H1 (cell line): ENCODE data around the gene HYLS1. TPM values are rescaled to one million over a fixed set of nuclear protein-coding genes. Genes with fewer than 3 reads are reported as not detected.

Experiments used
- CTCF ChIA-PET: fragments of 300-600 bp; sonication (Branson Sonifier 250); formaldehyde crosslinking; loops from one replicate; lab custom pipeline; 2021; ENCODE audit not compliant: partially characterized antibody; lab: Charles Lee
- POLR2A ChIA-PET: fragments of 300-600 bp; sonication (Branson Sonifier 250); formaldehyde crosslinking; loops from one replicate; lab custom pipeline; 2021; ENCODE audit warnings: inconsistent platforms; ENCODE audit not compliant: partially characterized antibody; lab: Charles Lee
- DNase-seq, 2 experiments: peaks; one replicate each; pipeline versions ENCODE4 v3.0.0 to v3.0.0-alpha.2; 2010 to 2022; ENCODE audit warnings: low spot score in 2 of 2, low read depth in 1 of 2, mixed read lengths in 1 of 2
- FAIRE-seq: peaks from 2 replicates; lab custom pipeline; 2011; peaks lifted over from hg19 to GRCh38; lab: Jason Lieb, UNC
- H2AFZ ChIP-seq: 2 replicates; pipeline ENCODE4 v1.8.1; 2012; ENCODE audit warnings: low read length, inconsistent platforms
- H2AK5ac ChIP-seq: 2 replicates; pipeline ENCODE4 v1.6.1; 2013; ENCODE audit warnings: low read depth, low read length
- H2BK120ac ChIP-seq: replicated peaks from 2 replicates; pipeline ENCODE3; 2013; ENCODE audit warnings: low read depth, low read length, inconsistent platforms
- H2BK12ac ChIP-seq: 2 replicates; pipeline ENCODE4 v1.6.1; 2013; ENCODE audit warnings: low read depth, low read length
- H2BK15ac ChIP-seq: 2 replicates; pipeline ENCODE4 v1.6.1; 2013; ENCODE audit warnings: low read length
- H2BK20ac ChIP-seq: 2 replicates; pipeline ENCODE4 v1.6.1; 2013; ENCODE audit warnings: low read length
- H2BK5ac ChIP-seq: 2 replicates; pipeline ENCODE4 v1.6.1; 2013; ENCODE audit warnings: low read depth, low read length
- H3K14ac ChIP-seq: 2 replicates; pipeline ENCODE4 v1.6.1; 2013; ENCODE audit warnings: inconsistent platforms; ENCODE audit not compliant: insufficient read length
- H3K18ac ChIP-seq: 2 replicates; pipeline ENCODE4 v1.6.1; 2013; ENCODE audit warnings: low read length; ENCODE audit errors: extremely low read depth
- H3K23ac ChIP-seq: 2 replicates; pipeline ENCODE4 v1.6.1; 2013; ENCODE audit warnings: inconsistent platforms; ENCODE audit not compliant: insufficient read length
- H3K23me2 ChIP-seq: 2 replicates; pipeline ENCODE4 v1.6.1; 2013; ENCODE audit warnings: low read depth, low read length
- H3K27ac ChIP-seq: 2 replicates; pipeline ENCODE4 v1.6.1; 2011; ENCODE audit warnings: low read depth, low read length, inconsistent platforms
- H3K27me3 ChIP-seq, 4 experiments: replicated peaks in 1 of 4; 1 replicate in 1 of 4; 2 replicates in 3 of 4; pipeline versions ENCODE4 v1.6.1 to v1.8.1; 2011 to 2013; ENCODE audit warnings: low read length in 3 of 4, mild to moderate bottlenecking in 3 of 4, inconsistent platforms in 2 of 4, mixed read lengths in 2 of 4, moderate library complexity in 1 of 4; ENCODE audit not compliant: control insufficient read depth in 3 of 4, insufficient read depth in 3 of 4; ENCODE audit errors: extremely low read depth in 1 of 4
- H3K36me3 ChIP-seq, 4 experiments: 2 replicates each; pipeline versions ENCODE4 v1.6.1 to v1.8.1; 2011 to 2013; ENCODE audit warnings: mild to moderate bottlenecking in 4 of 4, low read length in 3 of 4, moderate library complexity in 2 of 4, control low read depth in 1 of 4, inconsistent platforms in 1 of 4; ENCODE audit not compliant: insufficient read depth in 4 of 4, control insufficient read depth in 2 of 4
- H3K4ac ChIP-seq: replicated peaks from 2 replicates; pipeline ENCODE3; 2013; ENCODE audit warnings: low read length, low read depth, mixed read lengths, inconsistent platforms; ENCODE audit not compliant: insufficient read length
- H3K4me1 ChIP-seq, 4 experiments: replicated peaks in 1 of 4; 1 replicate in 1 of 4; 2 replicates in 3 of 4; pipeline versions ENCODE4 v1.6.1 to v1.8.1; 2011 to 2013; ENCODE audit warnings: low read length in 3 of 4, inconsistent platforms in 2 of 4, mixed read lengths in 1 of 4; ENCODE audit not compliant: insufficient read depth in 4 of 4, control insufficient read depth in 3 of 4
- H3K4me2 ChIP-seq, 2 experiments: 2 replicates each; pipeline versions ENCODE4 v1.6.1 to v1.8.1; 2011 to 2013; ENCODE audit warnings: low read depth in 2 of 2, low read length in 2 of 2, control low read depth in 1 of 2, inconsistent platforms in 1 of 2, mild to moderate bottlenecking in 1 of 2; ENCODE audit not compliant: insufficient read depth in 1 of 2
- H3K4me3 ChIP-seq, 4 experiments: fragments of 200-600, 300-600 bp in 1 of 4; sonication (generic), shearing (Covaris generic), sonication (Bioruptor Twin) in 1 of 4; 2 replicates each; pipeline versions ENCODE4 v1.5.1 to v1.8.1; 2011 to 2016; ENCODE audit warnings: low read length in 4 of 4, low read depth in 3 of 4, control low read depth in 2 of 4, inconsistent platforms in 2 of 4, mild to moderate bottlenecking in 2 of 4, mixed read lengths in 1 of 4, moderate library complexity in 1 of 4; ENCODE audit not compliant: insufficient read depth in 2 of 4; ENCODE audit errors: extremely low read depth in 1 of 4
- H3K56ac ChIP-seq: replicated peaks from 2 replicates; pipeline ENCODE3; 2013; ENCODE audit warnings: low read depth, mild to moderate bottlenecking, mixed read lengths, low read length, inconsistent platforms; ENCODE audit not compliant: insufficient read length
- H3K79me1 ChIP-seq: 2 replicates; pipeline ENCODE4 v1.6.1; 2013; ENCODE audit warnings: low read depth, low read length, control low read depth
- H3K79me2 ChIP-seq, 2 experiments: 2 replicates each; pipeline versions ENCODE4 v1.6.1 to v1.8.1; 2012 to 2013; ENCODE audit warnings: low read length in 2 of 2, mild to moderate bottlenecking in 2 of 2, inconsistent platforms in 1 of 2; ENCODE audit not compliant: insufficient read depth in 2 of 2, control insufficient read depth in 1 of 2
- H3K9ac ChIP-seq, 4 experiments: replicated peaks in 1 of 4; 1 replicate in 1 of 4; 2 replicates in 3 of 4; pipeline versions ENCODE4 v1.6.1 to v1.8.1; 2011 to 2013; ENCODE audit warnings: low read depth in 3 of 4, low read length in 3 of 4, control low read depth in 2 of 4, mild to moderate bottlenecking in 2 of 4, moderate library complexity in 2 of 4, inconsistent platforms in 1 of 4; ENCODE audit errors: extremely low read depth in 1 of 4
- H3K9me3 ChIP-seq, 2 experiments: 2 replicates each; pipeline versions ENCODE4 v1.6.1 to v1.8.1; 2012 to 2013; ENCODE audit warnings: mild to moderate bottlenecking in 2 of 2, moderate library complexity in 2 of 2, control low read depth in 1 of 2, inconsistent platforms in 1 of 2, low read depth in 1 of 2, low read length in 1 of 2, mixed read lengths in 1 of 2; ENCODE audit not compliant: insufficient read depth in 2 of 2
- H4K20me1 ChIP-seq, 2 experiments: replicated peaks in 1 of 2; 2 replicates each; pipeline versions ENCODE3 to v1.8.1; 2011 to 2013; ENCODE audit warnings: inconsistent platforms in 2 of 2, low read length in 2 of 2, mild to moderate bottlenecking in 1 of 2; ENCODE audit not compliant: insufficient read depth in 2 of 2, control insufficient read depth in 1 of 2
- H4K5ac ChIP-seq: 2 replicates; pipeline ENCODE4 v1.6.1; 2013; ENCODE audit warnings: low read length, low read depth, mixed read lengths, inconsistent platforms; ENCODE audit not compliant: insufficient read length
- H4K8ac ChIP-seq: 2 replicates; pipeline ENCODE4 v1.8.0; 2013; ENCODE audit warnings: mild to moderate bottlenecking, moderate library complexity, low read length, inconsistent platforms; ENCODE audit not compliant: insufficient read depth; ENCODE audit errors: extremely low read depth
- H4K91ac ChIP-seq: replicated peaks from 2 replicates; pipeline ENCODE3; 2013; ENCODE audit warnings: low read length, mixed read lengths, inconsistent platforms; ENCODE audit not compliant: insufficient read length
- ASH2L ChIP-seq: fragments of 200-600, 300-600 bp; sonication (generic); IDR thresholded peaks from one replicate; pipeline ENCODE4 v1.7.1; 2017; ENCODE audit warnings: low read length
- HDAC6 ChIP-seq: IDR thresholded peaks from one replicate; pipeline ENCODE4 v1.7.1; 2012; ENCODE audit warnings: low read depth, mild to moderate bottlenecking, inconsistent platforms, low read length, moderate library complexity
- MAX ChIP-seq: IDR thresholded peaks from 2 replicates; pipeline ENCODE4 v1.6.1; 2012; ENCODE audit warnings: inconsistent platforms
- NANOG ChIP-seq: IDR thresholded peaks from 2 replicates; pipeline ENCODE4 v1.6.1; 2011; ENCODE audit warnings: low read length, low read depth, mild to moderate bottlenecking, inconsistent platforms; ENCODE audit not compliant: insufficient read depth, poor library complexity, severe bottlenecking
- NRF1 ChIP-seq: IDR thresholded peaks from 2 replicates; pipeline ENCODE4 v1.6.1; 2011; ENCODE audit warnings: mild to moderate bottlenecking, low read depth, low read length, improper control_type of control experiment
- RAD21 ChIP-seq, 2 experiments: IDR thresholded peaks in 1 of 2; conservative IDR thresholded peaks in 1 of 2; 2 replicates each; pipeline ENCODE4 v1.6.1; 2011; ENCODE audit warnings: low read depth in 2 of 2, low read length in 2 of 2, improper control_type of control experiment in 1 of 2, inconsistent platforms in 1 of 2, mild to moderate bottlenecking in 1 of 2, moderate library complexity in 1 of 2
- SAP30 ChIP-seq: fragments of 300-600 bp; sonication (generic); IDR thresholded peaks from 2 replicates; pipeline ENCODE4 v1.7.1; 2012; ENCODE audit warnings: low read length, moderate library complexity, mild to moderate bottlenecking, inconsistent platforms; ENCODE audit not compliant: insufficient read depth, insufficient replicate concordance
- TCF12 ChIP-seq: IDR thresholded peaks from 2 replicates; pipeline ENCODE4 v1.6.1; 2011; ENCODE audit warnings: low read depth, mild to moderate bottlenecking, low read length
- USF2 ChIP-seq: IDR thresholded peaks from 2 replicates; pipeline ENCODE4 v1.6.1; 2011; ENCODE audit warnings: low read length, improper control_type of control experiment
- YY1 ChIP-seq: IDR thresholded peaks from 2 replicates; pipeline ENCODE4 v1.6.1; 2011; ENCODE audit warnings: low read depth, mild to moderate bottlenecking, low read length
- WGBS, 2 experiments: shearing (Covaris generic) in 1 of 2; methylation state at CpG; one replicate each; pipeline versions ENCODE4 v1.1.6 to v1.1.7; 2013 to 2015; ENCODE audit warnings: low lambda C conversion rate in 2 of 2, mixed read lengths in 2 of 2, inconsistent platforms in 1 of 2, low coverage in 1 of 2, missing lambda C conversion rate in 1 of 2; ENCODE audit not compliant: insufficient replicate concordance in 2 of 2, insufficient coverage in 1 of 2, insufficient read length in 1 of 2; ENCODE audit errors: extremely low coverage in 1 of 2, missing lambda C conversion rate in 1 of 2; 5-methylcytosine and 5-hydroxymethylcytosine counted together
- polyA plus RNA-seq, 7 experiments: library from polyadenylated mRNA; depleted of rRNA in 3 of 7; stranded (reverse) in 5 of 7; unstranded in 2 of 7; fragments of >200 nt in 5 of 7; fragments of 200-250 nt in 2 of 7; gene quantifications; 1 replicate in 5 of 7; 2 replicates in 1 of 7; 4 replicates in 1 of 7; pipeline versions ENCODE4 v1.2.1 to v1.2.3, GENCODE V29; 2011 to 2013; ENCODE audit warnings: missing spikeins in 2 of 7, mixed read lengths in 2 of 7
- total RNA-seq: library from RNA; stranded (reverse); fragmentation: NEBNext Ultra II Directional; extraction: Animal tissue kit (Norgen Biotek cat#: 25700); gene quantifications from 2 replicates; pipeline ENCODE4 v1.2.1, GENCODE V29; 2021

HYLS1 gene
- total and polyA plus RNA-seq, 2 of the 8 experiments (the other 6 are each of a cell fraction or from before 2014, with no cell fraction given), result 5.1 to 11.6 TPM

- Histone ChIP-seq H3K4ac (no peak overlapping the region), H3K4me2 (no peak overlapping the region), H2BK12ac (no peak overlapping the region), H3K56ac (no peak overlapping the region), H2BK120ac (no peak overlapping the region), H2BK15ac (no peak overlapping the region), H3K79me1 (no peaks in the 10 kb centered on the region), H3K14ac (no peak overlapping the region), H4K5ac (no peak overlapping the region), H3K79me2 (no peaks in the 10 kb centered on the region), H3K4me3 (no peak overlapping the region), H4K8ac (peak overlapping the region; percentile 3; the same call in 1 of the 2 replicates), H3K4me1 (peaks cover 7 to 11% (median 9%) of the 10 kb centered on the region in 4 experiments), H3K36me3 (no peaks in the 10 kb centered on the region), H2AK5ac (no peak overlapping the region), H3K27ac (no peak overlapping the region), H3K9ac (no peak overlapping the region), H2BK20ac (no peak overlapping the region), H3K27me3 (no peaks in the 10 kb centered on the region), H4K20me1 (no peaks in the 10 kb centered on the region), H2AFZ (no peak overlapping the region), H2BK5ac (no peak overlapping the region), H3K9me3 (no peaks in the 10 kb centered on the region), H4K91ac (no peak overlapping the region), H3K23ac (no peak overlapping the region), H3K23me2 (no peaks in the 10 kb centered on the region), H3K18ac (no peak overlapping the region)
- POLR2A ChIA-PET, result no interaction called here
- DNase-seq, result no peak
- WGBS, 2 experiments, result 79% methylated on average over 15 of the region's 15 CpGs; no CpG with 5 or more reads in 1 of the 2 experiments
- no peak for TF ChIP-seq MAX
- TF ChIP-seq HDAC6, result no peak
- TF ChIP-seq ASH2L, result no peak
- TF ChIP-seq YY1, result no peak
- TF ChIP-seq NRF1, result no peak
- TF ChIP-seq RAD21 (IDR thresholded peaks at IDR 0.05 in 1 of 2, conservative IDR thresholded peaks at IDR 0.05 in 1 of 2; ENCODE audit: low read depth in 2 of 2, low read length in 2 of 2), result no peak
- no peak for TF ChIP-seq USF2
- TF ChIP-seq NANOG, result no peak
- no peak for TF ChIP-seq TCF12
- no peak for TF ChIP-seq SAP30
- CTCF ChIA-PET, result interaction anchor here (0.8 to 8.2 kb wide), 10 partner anchors 8 to 248 kb away, joined by 3 to 76 read pairs (median 15); partner anchors contain the start of gene CDON
- no peak for FAIRE-seq
Observed at GRCh38 chr11:125945011-125945796, 57.7 kb downstream of the HYLS1 start.
